DMS79 treated with DMSO at 0.1 percent for 48 hours (cell line): ENCODE data around the gene PRKD2.

Experiments used
- DNase-seq: peaks from one replicate; lab custom pipeline; 2025; lab: John Stamatoyannopoulos, UW

Gene PRKD2

DNA sequence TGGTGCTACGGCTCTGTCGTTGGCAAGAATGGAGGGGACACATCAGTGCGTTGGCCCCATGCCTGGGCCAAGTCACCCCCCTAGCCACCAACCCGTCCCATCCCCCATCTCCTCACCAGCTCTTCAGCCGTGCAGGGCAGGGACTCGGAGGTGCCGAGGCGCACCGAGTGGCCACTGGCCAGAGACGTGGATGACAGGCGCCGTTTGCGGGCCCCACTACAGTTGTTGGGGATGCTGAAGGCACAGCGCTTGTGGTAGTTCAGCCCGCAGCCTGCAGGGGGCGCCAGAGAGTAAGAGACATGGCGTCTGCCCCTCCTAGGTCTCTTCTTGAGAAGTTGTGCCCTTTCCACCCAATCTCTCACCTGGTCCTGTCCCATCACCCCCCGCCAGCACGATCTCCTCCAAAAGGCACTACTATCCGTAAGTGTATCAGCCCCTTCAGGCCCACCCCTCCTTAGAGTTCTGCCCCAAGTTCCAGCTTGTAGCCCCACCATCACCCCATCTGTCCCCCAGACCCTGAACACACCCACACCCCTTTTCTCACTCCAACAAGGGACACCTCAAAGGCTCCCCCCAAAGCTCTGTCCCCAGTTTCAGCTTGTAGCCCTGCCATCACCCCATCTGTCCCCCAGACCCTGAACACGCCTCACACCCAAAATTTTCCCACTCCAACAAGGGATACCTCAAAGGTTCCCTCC, 12.4 kb downstream of the PRKD2 start:
- no peak for DNase-seq

GRCh38 chr19:46700704-46701103, 16.2 kb downstream of the PRKD2 start:
- DNase-seq = no peak

DNA sequence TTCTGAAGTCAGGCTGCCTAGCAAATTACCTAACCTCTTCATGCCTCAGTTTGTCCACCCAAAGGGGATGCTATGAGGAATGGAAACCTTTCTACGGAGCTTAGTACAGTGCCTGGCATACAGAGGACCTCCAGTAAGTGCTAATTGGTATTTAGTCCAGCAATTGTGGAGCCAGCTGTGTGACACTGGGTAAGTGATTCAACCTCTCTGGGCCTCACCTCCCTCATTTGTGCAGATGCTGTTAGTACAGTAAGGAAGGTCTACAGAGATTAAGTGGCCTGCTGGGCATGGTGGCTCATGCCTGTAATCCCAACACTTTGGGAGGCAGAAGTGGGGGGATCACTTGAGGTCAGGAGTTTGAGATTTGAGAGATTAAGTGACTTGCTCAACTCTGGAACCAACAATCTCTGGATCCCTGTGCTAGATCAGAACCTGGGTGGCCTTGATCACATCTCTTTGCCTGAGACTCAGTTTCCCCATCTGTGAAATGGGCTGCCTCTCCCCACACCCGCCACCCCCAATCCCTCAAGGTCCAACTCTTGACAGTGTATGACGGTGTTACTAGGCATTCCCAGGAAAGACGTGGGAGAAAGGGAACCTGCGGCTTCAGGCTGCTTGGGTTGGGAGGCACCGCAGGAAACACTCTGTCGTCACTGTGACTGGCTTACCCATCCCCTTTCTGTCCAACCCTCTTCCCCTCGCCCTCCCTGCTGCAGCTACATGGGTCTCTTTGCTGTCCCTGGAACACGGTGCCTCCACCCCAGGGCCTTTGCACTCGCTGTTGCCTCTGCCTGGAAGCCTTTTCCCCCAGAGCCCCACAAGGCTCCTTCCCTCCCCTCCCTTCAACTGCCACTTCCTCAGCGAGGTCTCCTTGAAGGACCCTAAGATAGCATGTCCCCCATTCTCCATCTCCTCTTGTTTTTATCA, 18.3 kb downstream of the PRKD2 start:
- no peak for DNase-seq

- no peak for DNase-seq
Measured at GRCh38 chr19:46697204-46697960, 19.5 kb downstream of the PRKD2 start.

- DNase-seq = no peak
Measured at GRCh38 chr19:46696866-46697203, 20.1 kb downstream of the PRKD2 start.

DNA sequence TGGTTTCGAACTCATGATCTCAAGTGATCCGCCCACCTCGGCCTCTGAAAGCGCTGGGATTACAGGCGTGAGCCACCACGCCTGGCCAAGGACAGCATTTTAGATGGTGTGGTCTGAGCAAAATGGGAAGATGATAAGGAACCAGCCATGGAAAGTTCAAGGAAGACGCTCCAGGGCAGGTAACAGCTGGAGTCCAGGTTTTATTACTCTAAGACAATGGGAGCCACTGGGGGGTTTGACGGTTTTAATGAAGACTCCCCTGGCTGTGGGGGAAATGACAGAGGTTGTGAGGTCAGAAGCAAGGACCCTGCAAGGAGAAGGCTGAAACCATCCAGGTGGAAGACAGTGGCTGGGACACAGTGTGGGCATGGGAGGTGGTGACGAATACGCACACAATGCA, 20.9 kb downstream of the PRKD2 start:
- DNase-seq = no peak

- DNase-seq = no peak
Measured at GRCh38 chr19:46693760-46694159, 23.2 kb downstream of the PRKD2 start.

- DNase-seq = no peak
Measured at GRCh38 chr19:46692918-46693722, 23.8 kb downstream of the PRKD2 start.

GRCh38 chr19:46691948-46692347, 25.0 kb downstream of the PRKD2 start:
- no peak for DNase-seq

DNA sequence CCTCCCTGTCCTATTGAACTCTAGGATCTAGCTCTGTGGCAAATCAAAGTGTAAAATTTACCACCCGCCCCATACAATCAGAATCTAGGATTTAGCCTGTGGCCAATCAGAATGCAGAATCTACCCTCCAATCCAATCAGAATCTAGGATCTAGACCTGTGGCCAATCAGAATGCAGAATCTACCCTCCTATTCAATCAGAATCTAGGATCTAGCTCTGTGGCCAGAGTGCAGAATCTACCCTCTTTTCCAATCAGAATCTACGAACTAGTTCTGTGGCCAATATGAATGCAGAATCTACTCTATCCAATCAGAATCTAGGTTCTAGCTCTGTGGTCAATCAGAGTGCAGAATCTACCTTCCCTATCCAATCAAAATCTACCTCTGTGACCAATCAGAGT, 25.8 kb downstream of the PRKD2 start:
- DNase-seq = no peak

DNA sequence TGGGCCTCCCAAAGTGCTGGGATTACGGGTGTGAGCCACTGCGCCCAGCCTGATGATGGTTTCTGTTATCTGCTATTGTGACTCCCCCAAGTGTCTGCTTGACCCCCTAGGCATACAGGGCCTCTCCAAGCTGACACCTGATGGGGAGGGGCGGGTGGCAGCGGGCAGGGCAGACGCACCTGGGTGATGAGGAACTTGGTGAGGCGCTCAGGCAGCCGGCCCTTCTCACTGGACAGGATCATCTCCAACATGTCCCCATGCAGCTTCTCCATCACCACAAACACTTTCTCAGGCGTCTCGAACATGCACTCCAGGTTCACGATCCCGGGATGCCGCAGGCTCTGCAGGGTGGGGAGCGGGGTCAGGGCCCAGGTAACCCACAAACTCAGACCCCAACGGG, 27.6 kb downstream of the PRKD2 start:
- DNase-seq = no peak

- DNase-seq = no peak
Measured at GRCh38 chr19:46687438-46688145, 29.3 kb downstream of the PRKD2 start.

DNA sequence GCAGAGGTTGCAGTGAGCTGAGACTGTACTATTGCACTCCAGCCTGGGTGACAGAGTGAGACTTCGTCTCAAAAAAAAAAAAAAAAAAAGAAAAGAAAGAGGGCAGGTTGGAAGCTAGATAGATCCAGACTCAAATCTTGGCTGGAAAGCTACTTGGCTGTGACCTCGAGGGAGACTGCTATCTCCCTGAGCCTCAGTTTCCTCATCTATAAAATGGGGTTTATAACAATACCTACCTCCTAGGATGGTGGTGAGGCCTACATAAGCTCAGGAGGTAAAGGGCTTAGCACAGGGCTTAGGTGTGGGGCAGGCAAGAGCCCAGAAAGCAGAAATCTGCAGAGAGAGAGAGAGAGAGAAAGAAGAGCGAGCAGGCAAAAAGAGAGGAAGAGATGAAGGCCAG, 31.7 kb downstream of the PRKD2 start:
- DNase-seq = no peak

DNA sequence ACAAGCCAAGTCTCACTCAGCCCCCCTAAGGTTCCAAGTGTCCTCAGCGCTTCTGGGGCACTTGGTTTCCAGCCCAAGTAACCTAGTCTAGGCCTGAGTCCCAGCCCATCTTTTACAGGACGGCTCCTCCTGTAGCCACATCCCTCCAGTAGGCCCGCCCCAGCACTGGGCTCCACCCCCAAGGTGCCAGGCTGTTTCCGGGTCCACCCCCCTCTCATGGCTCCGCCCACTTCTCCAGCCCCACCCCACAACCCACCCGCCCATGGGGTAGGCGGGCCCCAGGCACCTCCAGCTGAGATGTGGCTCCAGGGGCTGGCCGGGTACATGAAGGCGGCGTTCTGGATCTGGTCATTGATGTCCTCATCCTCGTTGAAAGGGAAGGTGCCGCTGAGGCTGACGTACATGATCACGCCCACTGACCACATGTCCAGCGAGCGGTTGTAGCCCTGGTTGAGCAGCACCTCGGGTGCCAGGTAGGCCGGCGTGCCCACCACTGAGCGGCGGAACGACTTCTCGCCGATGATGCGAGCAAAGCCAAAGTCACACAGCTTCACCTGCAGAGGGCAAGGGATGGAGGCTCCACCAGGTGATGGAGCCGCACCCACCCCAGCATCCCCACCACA, 38.7 kb downstream of the PRKD2 start:
- DNase-seq = no peak

DNA sequence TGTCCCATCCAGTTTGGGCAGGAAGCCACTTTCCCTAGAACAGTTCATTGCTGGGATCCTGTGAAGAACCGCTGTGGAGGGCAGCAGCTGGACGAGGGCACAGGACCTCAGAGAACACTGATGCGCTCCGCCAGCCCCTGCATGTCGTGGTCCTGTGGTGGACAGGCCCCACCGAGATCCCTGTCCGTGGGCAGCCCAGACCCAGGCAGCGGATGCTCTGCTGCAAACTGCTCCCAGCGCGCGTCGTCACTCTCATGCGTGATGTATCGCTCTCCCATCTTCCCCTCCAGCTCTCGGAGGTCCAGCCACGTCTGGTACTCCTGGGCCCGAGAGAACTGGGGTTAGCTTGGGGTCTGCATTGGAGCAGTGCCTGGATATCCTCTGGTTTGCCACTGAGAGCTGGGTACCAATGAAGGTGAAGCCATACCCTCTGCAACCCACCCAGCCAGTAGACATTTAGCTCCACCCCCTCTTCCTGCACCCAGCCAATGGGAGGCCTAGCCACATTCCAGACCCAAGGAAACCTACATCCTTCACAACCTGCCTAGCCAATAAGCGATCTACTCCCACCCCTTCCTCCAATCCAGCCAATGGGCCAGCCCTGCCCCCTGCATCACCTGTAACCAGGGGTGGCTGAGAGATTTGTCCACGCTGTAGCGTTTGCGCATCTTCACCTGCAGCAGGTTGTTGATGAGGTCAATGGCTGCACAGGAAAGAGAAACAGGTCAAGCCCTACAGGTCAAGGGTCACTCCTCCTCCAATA, 42.3 kb downstream of the PRKD2 start:
- DNase-seq = no peak

DNA sequence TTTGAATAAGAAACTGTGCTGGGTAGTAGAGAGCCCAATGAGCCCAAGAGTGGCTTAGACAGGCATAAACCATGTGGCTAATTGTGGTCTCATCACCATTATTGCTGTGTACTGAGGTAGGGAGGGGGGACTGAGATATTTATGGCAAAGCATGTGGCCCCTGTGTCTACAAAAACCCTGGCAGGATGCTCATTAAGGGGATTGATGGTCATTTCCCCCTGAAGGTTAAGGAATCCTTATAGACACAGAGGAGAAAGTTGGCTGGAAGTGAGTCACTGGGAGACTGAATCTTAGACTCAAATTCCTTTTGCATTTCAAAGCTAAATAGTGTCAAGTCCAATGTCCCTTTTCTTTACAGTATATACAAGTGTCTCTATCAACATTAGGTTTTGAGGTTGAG, 46.1 kb downstream of the PRKD2 start:
- DNase-seq = no peak

DNA sequence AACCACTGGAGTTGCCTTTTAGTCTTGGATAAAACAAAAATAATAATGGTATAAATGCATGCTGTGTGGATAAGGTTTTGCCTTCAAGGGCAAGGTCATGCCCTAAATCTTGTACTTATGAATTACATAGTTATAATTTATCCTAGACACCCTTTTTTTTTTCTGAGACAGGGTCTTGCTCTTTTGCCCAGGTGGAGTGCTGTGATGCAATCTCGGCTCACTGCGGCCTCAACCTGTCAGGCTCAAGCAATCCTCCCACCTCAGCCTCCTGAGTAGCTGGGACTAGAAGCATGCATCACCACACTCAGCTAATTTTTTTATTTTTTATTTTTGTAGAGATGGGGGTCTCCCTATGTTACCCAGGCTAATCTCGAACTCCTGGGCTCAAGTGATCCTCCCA, 48.3 kb downstream of the PRKD2 start:
- DNase-seq = no peak

- no peak for DNase-seq
Measured at GRCh38 chr19:46665072-46665471, 51.8 kb downstream of the PRKD2 start.

DNA sequence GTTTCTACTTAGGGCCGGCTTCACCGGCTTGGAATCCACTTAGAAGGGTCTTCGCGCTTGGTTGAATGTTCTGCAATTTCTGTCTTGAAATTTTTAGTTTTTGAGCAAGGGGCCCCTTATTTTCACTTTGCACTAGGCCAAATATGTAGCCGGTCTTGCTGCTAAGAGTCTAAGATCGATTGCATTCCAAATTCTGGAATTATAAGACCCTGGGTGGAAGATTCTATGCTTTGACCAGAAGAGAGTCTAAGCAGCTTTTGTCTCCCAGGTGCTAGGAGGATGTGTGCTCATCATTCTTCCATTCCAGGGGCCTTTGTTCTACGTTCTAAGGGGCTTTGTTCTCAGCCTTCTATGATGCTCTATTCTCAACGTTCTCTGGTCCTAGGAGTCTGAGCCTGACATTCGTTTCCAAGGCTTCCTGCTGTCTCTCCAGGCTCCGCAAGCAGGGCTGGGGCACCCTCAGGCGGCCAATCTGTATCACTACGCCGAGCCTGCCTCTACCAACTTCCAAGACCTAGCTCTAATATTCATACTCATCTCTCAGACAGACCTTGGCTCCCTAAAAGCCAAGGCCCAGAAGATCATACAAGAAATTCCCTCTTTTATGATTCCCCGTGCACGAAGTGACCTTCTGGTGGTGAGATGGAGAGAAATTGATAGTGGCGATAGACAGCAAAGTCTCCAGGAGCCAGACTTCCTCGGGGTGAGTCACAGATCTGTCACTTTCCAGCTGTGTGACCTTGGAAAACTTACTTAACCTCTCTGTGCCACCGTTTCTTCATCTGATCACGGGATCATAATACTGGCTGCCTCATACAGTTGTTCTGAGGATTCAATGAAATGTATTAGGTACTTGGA, 55.0 kb downstream of the PRKD2 start:
- DNase-seq = peak; percentile 85
